ENCODE measurements around the gene IL27RA.
"Not testable (repeated sequence)": the region's sequence is repeated elsewhere in the genome, so short reads cannot be mapped to it uniquely, and the experiment has no call there.

Gene IL27RA

DNA sequence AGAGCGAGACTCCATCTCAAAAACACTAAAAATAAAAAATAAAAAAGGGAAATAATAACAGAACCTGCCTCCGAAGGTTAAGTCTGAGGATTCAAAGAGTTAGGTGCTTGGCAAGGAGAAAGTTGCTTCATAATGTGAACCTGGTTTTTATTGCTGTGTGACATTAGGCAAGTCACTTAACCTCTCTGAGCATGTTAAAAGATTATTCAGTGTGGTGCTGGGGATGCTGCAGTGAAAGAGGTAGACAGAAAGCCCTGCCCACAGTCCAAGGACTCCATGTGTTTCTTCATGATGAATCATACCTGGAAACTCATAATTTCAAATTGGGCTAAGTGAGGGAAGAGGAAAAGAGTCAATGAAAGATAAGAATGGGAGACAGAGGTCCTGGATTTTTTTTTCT, 2.4 kb downstream of the IL27RA start:
- DNase-seq = no peak

DNA sequence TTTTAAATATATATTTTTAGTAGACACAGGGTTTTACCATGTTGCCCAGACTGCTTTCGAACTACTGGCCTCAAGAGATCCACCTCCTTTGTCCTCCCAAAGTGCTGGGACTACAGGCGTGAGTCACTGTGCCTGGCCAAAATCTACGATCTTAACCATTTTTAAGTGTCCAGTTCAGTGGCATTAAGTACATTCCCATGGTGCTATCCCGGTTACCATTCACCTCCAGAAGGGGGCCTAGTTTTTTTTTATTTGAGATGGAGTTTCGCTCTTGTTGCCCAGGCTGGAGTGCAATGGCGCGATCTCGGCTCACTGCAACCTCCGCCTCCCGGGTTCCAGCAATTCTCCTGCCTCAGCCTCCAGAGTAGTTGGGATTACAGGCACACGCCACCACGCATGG, 3.6 kb downstream of the IL27RA start:
- DNase-seq = not testable (repeated sequence)

DNA sequence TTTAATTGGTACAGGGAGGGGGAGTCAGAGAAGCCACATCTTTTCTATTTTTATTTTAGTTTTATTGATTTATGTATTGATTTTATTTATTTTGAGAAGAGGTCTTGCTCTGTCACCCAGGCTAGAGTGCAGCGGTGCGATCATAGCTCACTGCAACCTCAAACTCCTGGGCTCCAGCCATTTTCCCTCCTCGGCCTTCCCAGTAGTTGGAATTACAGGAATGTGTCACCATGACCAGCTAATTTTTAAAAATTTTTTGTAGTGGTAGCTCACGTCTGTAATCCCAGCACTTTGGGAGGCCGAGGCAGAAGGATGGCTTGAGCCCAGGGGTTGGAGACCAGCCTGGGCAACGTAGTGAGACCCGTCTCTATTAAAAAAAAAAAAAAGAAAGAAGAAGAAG, 4.1 kb downstream of the IL27RA start:
- DNase-seq = peak; percentile 45

DNA sequence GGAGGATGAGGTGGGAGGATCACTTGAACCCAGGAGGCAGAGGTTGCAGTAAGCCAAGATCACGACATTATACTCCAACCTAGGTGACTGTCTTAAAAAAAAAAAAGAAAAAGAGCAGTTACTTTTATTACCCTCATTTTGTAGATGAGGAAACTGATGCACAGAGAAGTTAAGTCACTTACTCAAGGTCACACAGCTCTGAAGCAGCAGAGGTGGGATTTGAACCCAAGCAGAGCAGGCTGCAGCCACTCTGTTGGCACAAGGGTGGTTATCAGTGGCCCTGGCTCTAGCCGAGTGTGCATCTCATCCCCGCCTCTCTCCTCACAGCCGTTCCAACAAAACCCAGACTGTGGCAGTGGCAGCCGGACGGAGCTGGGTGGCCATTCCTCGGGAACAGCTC, 7.6 kb downstream of the IL27RA start:
- no peak for DNase-seq

DNA sequence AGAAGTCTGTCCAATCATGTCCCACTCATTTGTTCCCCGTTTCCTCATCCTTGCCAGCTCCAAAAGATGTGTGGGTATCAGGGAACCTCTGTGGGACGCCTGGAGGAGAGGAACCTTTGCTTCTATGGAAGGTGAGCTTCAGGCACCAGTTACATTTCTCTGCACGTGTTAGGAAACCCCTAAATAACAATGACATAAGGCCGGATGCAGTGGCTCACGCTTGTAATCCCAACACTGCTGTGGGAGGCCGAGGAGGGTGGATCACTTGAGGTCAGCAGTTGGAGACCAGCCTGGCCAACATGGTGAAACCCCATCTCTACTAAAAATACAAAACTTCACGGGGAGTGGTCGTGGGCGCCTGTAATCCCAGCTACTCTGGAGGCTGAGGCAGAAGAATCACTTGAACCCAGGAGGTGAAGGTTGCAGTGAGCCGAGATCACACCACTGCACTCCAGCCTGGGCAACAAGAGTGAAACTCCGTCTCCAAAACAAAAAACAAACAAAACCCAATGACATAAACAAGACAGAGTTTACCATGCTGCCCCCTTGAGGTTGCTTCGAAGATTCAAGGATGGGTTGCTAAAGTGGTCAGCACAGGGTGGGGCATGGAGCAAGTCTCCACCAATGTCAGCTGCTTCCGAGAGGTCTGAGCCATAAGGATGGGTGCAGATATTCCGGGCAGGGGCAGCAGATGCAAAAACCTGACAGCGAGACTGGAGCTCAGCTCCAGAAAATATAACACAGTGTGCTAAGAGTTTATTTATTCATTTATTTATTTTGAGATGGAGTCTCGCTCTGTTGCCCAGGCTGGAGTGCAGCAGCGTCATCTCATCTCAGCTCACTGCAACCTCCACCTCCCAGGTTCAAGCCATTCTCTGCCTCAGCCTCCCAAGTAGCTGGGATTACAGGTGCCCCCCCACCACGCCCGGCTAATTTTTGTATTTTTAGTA, 11.4 kb downstream of the IL27RA start:
- DNase-seq = peak; percentile 41

DNA sequence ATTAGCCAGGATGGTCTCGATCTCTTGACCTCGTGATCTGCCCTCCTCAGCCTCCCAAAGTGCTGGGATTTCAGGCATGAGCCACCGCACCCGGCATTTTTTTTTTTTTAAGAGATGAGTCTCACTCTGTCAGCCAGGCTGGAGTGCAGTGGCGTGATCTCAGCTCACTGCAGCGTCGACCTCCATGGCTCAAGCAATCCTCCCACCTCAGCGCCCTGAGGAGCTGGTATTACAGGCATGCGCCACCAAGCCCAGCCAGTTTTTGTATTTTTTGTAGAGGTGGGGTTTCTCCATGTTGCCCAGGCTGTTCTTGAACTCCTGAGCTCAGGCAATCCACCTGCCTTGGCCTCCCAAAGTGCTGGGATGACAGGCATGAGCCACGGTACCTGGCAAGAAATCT, 16.3 kb downstream of the IL27RA start:
- not testable (repeated sequence) for DNase-seq

DNA sequence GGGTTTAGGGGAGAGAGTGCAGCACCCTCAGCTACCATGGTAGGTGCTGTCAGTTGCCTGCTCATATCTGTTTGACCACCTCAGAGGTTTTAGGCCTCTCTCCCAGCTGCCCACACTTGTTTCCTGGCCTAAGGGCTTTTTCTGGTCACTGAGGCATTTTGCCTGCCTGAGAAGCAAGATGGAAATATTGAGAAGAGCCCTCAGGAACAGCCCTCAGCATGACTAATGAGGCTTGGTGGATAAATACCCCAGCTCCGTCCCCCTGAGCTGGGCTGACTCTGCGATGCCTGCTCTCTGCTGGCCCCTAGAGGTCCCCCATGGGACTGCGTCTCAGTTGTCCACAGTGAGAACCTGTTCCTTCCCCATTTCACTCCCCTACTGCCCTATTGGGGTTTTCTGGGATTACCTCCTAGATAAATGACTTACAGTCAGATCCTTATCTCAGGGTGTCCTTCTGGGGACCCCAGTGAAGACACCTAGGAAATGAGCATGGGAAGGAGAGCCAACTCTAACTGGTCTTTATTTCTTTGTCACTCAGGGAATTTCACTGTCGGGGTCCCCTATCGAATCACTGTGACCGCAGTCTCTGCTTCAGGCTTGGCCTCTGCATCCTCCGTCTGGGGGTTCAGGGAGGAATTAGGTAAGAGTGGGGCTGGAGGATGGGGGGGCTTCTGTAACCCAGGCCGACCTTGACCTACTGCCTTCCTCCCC, 17.0 kb downstream of the IL27RA start:
- no peak for DNase-seq

DNA sequence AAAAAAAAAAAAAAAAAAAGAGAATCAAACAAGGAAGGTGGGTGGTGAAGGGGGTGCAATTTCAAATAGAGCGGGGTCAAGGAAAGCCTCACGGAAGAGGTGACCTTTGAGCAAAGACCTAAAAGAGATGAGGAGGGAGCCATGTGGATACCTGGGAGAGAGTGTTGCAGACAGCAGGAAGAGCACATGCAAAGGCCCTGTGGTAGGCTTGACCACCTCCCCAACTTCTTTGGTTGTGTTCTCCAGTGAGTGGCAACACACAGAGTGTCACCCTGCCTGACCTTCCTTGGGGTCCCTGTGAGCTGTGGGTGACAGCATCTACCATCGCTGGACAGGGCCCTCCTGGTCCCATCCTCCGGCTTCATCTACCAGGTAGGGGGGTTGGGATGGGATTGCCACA, 18.9 kb downstream of the IL27RA start:
- no peak for DNase-seq

DNA sequence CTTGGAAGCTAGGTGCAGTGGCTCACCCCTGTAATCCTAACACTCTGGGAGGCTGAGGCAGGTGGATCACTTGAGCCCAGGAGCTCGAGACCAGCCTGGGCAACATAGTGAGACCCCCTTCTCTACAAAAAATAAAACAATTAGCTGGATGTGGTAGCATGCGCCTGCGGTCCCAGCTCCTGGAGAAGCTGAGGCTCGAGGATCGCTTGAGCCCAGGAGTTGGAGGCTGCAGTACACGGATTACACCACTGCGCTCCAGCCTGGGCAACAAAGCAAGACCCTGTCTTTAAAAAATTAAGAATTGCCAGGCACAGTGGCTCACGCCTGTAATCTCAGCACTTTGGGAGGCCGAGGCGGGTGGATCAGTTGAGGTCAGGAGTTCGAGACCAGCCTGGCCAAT, 19.4 kb downstream of the IL27RA start:
- DNase-seq = not testable (repeated sequence)

DNA sequence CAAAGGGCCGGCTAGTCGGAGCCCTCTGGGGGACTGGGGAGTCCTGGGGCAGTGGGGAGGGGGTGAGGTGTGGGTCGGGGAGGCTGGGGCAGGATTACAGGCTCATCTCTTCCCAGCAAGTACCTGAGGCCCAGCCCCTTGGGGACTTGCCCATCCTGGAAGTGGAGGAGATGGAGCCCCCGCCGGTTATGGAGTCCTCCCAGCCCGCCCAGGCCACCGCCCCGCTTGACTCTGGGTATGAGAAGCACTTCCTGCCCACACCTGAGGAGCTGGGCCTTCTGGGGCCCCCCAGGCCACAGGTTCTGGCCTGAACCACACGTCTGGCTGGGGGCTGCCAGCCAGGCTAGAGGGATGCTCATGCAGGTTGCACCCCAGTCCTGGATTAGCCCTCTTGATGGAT, 20.4 kb downstream of the IL27RA start:
- no peak for DNase-seq

DNA sequence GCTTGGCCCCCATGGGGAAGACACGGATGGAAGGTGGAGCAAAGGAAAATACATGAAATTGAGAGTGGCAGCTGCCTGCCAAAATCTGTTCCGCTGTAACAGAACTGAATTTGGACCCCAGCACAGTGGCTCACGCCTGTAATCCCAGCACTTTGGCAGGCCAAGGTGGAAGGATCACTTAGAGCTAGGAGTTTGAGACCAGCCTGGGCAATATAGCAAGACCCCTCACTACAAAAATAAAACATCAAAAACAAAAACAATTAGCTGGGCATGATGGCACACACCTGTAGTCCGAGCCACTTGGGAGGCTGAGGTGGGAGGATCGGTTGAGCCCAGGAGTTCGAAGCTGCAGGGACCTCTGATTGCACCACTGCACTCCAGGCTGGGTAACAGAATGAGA, 20.9 kb downstream of the IL27RA start:
- DNase-seq = no peak

DNA sequence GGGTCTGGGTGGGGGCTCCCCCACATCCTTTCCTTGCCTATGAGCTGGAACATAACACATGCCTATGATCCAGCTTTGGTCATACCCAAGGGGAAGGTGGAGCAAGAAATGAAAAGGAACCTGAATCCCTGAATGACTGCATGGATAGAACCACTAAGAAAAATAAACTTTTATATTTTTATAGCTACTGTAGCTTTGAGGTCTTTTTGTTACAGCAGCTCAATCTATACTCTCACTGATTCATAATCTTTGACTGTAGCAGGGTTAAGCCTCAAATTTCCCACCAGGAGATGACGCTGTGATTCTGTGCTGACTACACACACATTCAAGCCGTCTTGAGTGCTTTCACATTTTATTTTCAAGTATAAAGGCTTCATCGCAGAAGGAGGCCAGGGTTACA, 21.5 kb downstream of the IL27RA start:
- no peak for DNase-seq

DNA sequence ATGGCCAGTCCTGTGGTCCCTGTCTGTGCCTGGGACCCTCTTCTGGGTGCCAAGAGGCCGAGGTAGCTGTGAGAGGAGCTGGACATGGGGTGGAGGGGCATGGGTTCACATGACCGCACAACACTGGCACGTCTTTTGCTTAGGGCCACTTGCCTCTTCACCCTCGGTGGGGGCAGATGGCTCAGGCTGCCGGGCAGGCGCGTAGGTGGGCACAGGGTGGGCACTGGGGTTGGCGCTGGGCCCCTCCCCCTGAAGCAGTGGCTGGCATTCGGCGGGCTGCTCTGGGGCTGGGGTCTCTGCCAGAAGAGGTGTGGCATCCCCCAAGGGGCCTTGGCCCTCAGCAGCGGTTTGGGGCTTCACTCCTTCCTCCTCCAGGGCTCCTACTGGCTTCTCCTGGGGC, 21.9 kb downstream of the IL27RA start:
- no peak for DNase-seq

DNA sequence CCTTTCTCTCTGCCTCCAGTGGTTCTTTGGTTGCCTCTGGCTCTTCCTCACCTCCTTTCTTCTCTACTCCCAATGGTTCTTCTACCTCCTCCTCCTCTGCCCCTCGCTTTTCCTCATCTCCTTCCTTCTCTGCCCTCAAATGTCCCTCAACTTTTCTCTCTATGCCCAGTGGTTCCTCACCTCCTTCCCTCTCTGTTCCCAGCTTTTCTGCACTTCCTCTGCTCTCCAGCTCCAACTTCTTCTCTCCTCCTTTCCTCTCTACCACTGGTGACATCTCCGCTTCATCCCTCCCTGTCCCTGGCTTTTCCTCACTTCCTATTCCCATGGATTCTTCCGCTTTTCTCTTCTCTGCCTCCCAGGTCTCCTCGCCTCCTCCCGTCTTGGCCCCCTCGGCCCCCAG, 22.5 kb downstream of the IL27RA start:
- DNase-seq = no peak

DNA sequence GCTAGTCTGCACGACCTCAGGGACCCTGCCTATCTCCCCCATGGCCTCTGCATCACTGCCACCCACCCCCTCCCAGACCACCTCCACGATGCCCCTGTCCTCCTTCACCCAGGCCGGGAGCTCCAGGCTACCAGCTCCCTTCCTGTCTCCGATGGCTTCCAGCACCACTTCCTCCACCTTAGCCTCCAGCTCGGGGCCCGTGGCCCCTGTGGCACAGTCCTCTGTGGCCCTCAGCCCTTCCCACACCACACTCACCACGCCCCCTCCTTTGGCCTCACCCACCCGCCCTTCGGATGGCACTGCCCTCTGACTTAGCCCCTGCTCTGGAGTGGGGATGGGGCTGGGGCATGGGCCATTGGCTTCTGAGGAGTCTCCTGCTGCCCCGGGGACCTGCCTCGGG, 23.2 kb downstream of the IL27RA start:
- DNase-seq = no peak

DNA sequence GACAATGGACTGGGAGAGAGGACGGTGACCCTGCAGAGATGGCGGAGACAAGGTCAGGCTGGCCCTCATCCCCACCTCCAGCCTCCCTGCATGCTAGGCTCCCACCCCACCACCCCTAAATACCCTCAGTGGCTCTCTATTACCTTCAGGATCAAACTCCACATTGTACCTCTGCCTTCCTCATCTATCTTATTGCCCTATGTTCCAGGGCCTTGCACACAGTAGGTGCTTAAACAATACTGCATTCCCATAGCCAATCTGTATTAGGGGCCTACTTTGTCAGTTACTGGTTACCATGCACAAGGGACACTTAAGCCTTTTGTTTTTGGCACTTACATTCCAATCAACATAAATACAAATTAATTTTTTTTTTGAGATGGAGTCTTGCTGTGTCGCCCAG, 23.8 kb downstream of the IL27RA start:
- no peak for DNase-seq

DNA sequence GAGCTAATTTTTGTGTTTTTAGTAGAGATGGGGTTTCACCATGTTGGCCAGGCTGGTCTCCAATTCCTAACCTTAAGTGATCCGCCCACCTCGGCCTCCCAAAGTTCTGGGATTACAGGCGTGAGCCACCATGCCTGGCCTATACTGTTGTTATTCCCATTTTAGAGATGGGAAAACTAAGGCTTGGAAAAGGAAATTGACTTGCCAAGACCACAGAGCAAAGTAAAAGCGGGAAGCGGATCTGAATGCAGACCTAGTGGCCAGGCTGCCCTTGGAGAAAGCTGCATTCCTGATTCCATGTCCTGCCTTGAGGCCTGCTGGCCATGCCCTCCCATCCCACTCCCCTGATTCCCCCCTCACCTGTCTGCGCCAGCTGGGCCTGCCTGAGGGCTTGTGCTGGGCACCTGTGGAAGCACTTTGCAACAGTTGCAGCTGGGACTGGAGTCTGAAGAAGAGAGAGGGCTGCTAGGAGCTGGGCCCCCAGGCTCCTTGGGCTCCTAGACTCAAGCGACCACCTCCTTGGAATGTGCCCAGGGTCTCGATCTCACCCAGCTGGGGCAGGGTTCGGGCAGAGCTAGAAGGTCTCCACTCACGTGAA, 24.6 kb downstream of the IL27RA start:
- no peak for DNase-seq

DNA sequence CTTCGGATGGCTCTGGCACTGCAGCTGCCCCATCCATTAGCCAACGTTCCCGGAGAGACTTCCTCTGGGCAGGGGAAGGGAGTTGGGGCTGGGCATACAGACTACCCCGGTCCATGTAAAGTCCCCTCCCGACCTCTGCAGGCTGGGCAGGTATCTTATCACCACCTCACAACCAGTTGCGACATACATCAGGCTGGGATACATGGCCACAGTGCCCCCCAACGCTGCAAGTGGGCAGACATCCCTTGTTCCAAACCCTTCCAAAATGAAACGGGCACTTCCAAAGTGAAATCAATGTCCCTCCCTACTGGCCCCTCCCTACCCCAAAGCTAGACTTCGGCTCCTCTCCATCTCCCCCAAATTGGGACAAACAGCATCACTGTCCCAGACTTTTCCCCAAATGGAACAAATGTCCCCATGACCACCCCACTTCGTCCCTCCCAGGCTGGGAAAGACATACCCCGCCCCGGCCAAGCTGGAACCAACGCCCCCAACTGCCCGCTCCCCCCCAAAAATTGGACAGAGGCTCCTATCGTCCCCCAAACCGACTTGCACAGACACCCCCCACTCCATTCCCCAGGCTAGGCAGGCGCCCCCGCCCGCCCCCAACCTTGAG, 25.3 kb downstream of the IL27RA start:
- DNase-seq = no peak

DNA sequence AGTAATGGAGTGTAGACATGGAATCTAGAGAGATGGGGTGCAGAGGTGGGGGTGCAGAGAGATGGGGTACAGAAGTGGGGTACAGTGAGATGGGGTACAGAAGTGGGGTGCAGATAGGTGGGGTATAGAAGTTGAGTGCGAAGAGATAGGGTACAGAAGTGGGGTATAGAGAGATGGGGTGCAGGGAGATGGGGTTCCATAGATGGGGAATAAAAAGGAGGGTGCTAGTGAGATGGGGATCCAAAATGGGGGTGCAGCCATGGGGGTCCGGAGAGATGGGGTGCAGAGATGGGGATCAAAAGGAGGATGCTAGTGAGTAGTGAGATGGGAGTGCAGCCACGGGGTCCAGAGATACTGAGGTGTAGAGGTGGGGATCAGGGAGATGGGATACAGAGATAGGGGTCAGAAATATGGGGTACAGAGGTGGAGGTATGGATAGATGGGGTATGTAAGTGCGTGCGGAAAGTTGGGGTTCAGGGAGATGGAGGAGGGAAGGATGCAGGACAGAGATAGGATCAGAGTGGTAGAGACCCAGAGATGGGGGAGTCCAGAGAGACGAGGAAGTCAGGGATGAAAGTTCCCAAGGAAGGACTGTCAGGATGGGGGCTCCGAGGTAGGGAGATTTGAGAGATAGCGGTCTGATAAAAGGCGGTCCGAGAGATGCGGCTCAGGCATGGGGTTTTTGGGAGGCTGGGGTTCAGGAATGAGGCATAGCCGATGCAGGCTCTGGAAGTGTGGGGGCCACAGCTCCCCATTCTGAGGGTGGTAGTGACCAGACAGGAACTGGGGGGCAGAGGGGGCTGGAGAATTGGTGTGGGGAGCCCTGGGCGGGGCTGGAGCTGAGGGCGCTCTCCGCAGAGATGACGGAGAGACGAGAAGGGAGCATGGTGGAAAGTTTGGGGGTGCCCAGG, 26.9 kb downstream of the IL27RA start:
- DNase-seq = no peak

DNA sequence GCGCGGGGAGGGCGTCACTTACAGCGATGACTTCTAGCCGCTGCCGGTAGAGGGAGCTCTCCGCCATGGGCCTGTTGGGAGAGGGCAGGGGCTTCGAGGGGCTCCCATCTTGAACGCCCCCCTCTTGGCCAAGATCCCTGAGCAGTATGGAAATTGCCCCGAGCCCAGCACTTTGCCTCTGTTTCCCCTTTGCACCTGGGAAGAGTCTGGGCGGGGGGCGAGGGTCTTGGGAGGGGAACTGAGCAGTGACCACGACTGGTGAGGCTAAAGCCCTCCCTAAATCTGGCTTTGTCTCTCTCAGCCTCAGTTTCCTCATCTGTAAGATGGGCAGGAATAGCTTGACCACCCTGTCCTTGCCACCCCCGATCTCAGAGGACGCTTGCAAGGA, 27.5 kb downstream of the IL27RA start:
- DNase-seq = no peak

DNA sequence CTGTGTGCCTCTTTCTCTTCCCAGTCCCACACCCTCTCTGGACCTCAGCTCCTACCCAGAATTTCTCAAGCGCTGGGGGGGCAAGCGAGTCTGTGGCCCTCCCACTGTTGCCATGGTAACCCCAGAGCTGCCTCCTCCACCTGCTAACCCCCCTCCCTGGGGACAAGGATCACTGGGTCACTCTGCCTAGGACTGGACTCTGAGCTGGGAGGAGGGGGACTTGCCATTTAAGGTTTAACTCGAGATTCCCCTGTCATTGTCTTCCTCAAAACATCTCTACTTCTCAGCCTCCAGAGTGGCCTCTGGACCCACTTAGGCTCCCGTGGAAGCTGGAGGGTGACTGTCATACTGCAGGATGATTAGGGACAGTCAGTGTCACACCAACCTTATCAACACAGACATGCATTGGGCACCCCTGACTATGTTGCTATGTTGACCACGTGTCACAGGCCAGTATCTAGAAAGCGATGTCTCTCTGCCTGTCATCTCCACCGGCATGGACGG, 28.1 kb downstream of the IL27RA start:
- no peak for DNase-seq

DNA sequence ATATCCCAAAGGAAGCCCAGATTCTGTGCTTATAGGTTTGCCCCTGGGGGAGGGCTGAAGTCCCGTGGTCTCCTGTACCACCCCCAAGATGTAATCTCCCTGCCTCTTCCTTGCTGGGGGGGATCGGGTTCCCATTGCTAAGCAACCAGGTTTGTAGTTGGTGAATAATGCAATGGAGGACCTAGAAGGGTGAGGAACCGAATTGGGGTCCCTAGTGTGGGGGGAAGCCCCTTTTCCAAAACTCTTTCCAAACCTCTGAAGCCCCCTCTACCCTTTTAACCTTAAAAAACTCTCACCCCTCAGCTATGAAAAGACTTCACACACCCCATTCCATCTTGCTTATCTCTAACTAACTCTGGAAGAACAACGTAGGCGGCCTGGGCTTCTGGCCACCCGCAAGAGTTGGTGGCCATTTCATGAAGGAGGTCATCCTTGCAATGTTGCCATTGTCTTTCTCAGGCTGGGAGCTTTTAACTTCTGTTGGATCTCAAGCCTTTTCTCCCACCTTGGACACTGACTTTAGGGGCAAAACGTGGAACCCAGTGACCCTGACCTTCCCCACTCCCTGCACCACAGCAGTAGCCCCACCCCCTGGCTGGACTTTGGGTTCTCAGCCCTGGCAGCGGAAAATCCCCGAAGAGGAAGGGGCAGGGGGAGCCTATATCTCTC, 29.7 kb downstream of the IL27RA start:
- DNase-seq = no peak

Measured in fibroblast of upper back skin (primary cell).